ENCODE measurements around the gene CHST15.
"Not testable (repeated sequence)": the region's sequence is repeated elsewhere in the genome, so short reads cannot be mapped to it uniquely, and the experiment has no call there.

Gene CHST15

DNA sequence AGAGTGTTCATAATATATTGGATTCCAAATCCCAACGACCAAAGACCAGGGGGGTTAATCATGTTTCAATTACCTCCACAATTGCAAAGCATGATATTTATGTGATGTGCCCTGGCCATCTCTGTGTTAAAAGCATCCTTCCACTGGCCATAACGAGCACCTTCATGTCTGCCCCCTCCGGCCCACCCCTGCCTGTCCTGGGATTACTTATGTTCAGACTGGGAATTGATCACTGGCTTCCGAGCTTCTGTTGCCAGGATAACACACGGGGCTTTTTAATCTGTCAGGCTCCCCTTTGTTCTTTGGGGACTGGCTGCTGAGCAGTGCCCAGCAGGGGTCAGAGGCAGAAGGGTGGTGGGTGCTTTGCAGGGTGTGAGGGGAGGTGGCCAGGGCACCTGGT lies 13.7 kb upstream of the CHST15 start:
- Histone ChIP-seq H3K4me1 (ENCODE audit: control insufficient read depth, insufficient read depth, low read length) (peaks cover 5% of the 10 kb centered on the region; the same call in 1 of the 2 replicates), H3K27ac (ENCODE audit: low read depth, low read length) (no peak overlapping the region), H3K36me3 (ENCODE audit: control insufficient read depth, insufficient read depth, low read length) (no peaks in the 10 kb centered on the region), H3K27me3 (ENCODE audit: control insufficient read depth, insufficient read depth, low read length) (no peaks in the 10 kb centered on the region), H3K9ac (ENCODE audit: low read length) (no peak overlapping the region), H3K4me3 (ENCODE audit: low read depth, low read length) (no peak overlapping the region), H3K9me3 (ENCODE audit: control insufficient read depth, insufficient read depth, low read depth, low read length) (no peaks in the 10 kb centered on the region)

- Histone ChIP-seq H3K27me3 (ENCODE audit: control insufficient read depth, insufficient read depth, low read length) (no peaks in the 10 kb centered on the region), H3K27ac (ENCODE audit: low read depth, low read length) (no peak overlapping the region), H3K9me3 (ENCODE audit: control insufficient read depth, insufficient read depth, low read depth, low read length) (no peaks in the 10 kb centered on the region), H3K4me1 (ENCODE audit: control insufficient read depth, insufficient read depth, low read length) (peaks cover 5% of the 10 kb centered on the region; the same call in 1 of the 2 replicates), H3K4me3 (ENCODE audit: low read depth, low read length) (no peak overlapping the region), H3K9ac (ENCODE audit: low read length) (no peak overlapping the region), H3K36me3 (ENCODE audit: control insufficient read depth, insufficient read depth, low read length) (no peaks in the 10 kb centered on the region)
Observed at GRCh38 chr10:124106241-124106879, 13.0 kb upstream of the CHST15 start.

GRCh38 chr10:124105594-124105993 lies 12.2 kb upstream of the CHST15 start:
- no peaks in the 10 kb centered on the region for H3K36me3 ChIP-seq (ENCODE audit: control insufficient read depth, insufficient read depth, low read length)
- no peaks in the 10 kb centered on the region for H3K27me3 ChIP-seq (ENCODE audit: control insufficient read depth, insufficient read depth, low read length)
- no peak overlapping the region for H3K4me3 ChIP-seq (ENCODE audit: low read depth, low read length)
- H3K27ac ChIP-seq (ENCODE audit: low read depth, low read length): no peak overlapping the region
- H3K9me3 ChIP-seq (ENCODE audit: control insufficient read depth, insufficient read depth, low read depth, low read length): no peaks in the 10 kb centered on the region
- no peak overlapping the region for H3K9ac ChIP-seq (ENCODE audit: low read length)
- H3K4me1 ChIP-seq (ENCODE audit: control insufficient read depth, insufficient read depth, low read length): peaks cover 5% of the 10 kb centered on the region; the same call in 1 of the 2 replicates

- H3K36me3 ChIP-seq (ENCODE audit: control insufficient read depth, insufficient read depth, low read length): no peaks in the 10 kb centered on the region
- H3K4me3 ChIP-seq (ENCODE audit: low read depth, low read length): no peak overlapping the region
- H3K9me3 ChIP-seq (ENCODE audit: control insufficient read depth, insufficient read depth, low read depth, low read length): no peaks in the 10 kb centered on the region
- H3K4me1 ChIP-seq (ENCODE audit: control insufficient read depth, insufficient read depth, low read length): peaks cover 5% of the 10 kb centered on the region; the same call in 1 of the 2 replicates
- H3K27me3 ChIP-seq (ENCODE audit: control insufficient read depth, insufficient read depth, low read length): no peaks in the 10 kb centered on the region
- no peak overlapping the region for H3K27ac ChIP-seq (ENCODE audit: low read depth, low read length)
- H3K9ac ChIP-seq (ENCODE audit: low read length): no peak overlapping the region
Observed at GRCh38 chr10:124105045-124105444, 11.6 kb upstream of the CHST15 start.

- H3K27ac ChIP-seq (ENCODE audit: low read depth, low read length): no peak overlapping the region
- no peaks in the 10 kb centered on the region for H3K36me3 ChIP-seq (ENCODE audit: control insufficient read depth, insufficient read depth, low read length)
- H3K4me1 ChIP-seq (ENCODE audit: control insufficient read depth, insufficient read depth, low read length): peaks cover 5% of the 10 kb centered on the region; the same call in 1 of the 2 replicates
- no peak overlapping the region for H3K9ac ChIP-seq (ENCODE audit: low read length)
- no peak overlapping the region for H3K4me3 ChIP-seq (ENCODE audit: low read depth, low read length)
- H3K27me3 ChIP-seq (ENCODE audit: control insufficient read depth, insufficient read depth, low read length): no peaks in the 10 kb centered on the region
- H3K9me3 ChIP-seq (ENCODE audit: control insufficient read depth, insufficient read depth, low read depth, low read length): no peaks in the 10 kb centered on the region
Observed at GRCh38 chr10:124104011-124104627, 10.7 kb upstream of the CHST15 start.

DNA sequence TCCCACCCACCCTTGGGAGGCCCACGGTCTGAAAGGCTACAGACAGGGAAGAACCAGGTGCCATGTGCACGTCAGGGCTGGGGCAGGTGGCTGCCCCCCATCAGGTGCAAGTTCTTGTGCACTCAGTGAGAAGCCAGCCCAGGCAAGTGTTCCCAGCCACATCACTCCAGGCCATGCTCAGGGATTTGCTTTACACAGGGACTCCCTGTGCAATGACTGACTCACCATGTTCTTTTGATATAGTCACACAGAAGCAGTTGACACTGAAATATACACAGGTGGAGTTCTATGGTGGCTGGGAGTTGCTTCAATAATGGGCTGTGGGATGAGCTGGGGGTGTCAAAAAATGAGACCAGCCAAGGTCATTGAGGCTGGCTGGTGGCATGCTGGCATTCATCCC lies 8.0 kb upstream of the CHST15 start:
- Histone ChIP-seq H3K27me3 (ENCODE audit: control insufficient read depth, insufficient read depth, low read length) (no peaks in the 10 kb centered on the region), H3K4me3 (ENCODE audit: low read depth, low read length) (no peak overlapping the region), H3K9ac (ENCODE audit: low read length) (no peak overlapping the region), H3K9me3 (ENCODE audit: control insufficient read depth, insufficient read depth, low read depth, low read length) (peaks cover 2% of the 10 kb centered on the region), H3K27ac (ENCODE audit: low read depth, low read length) (no peak overlapping the region), H3K36me3 (ENCODE audit: control insufficient read depth, insufficient read depth, low read length) (no peaks in the 10 kb centered on the region), H3K4me1 (ENCODE audit: control insufficient read depth, insufficient read depth, low read length) (peaks cover 12% of the 10 kb centered on the region; the same call in 1 of the 2 replicates)

DNA sequence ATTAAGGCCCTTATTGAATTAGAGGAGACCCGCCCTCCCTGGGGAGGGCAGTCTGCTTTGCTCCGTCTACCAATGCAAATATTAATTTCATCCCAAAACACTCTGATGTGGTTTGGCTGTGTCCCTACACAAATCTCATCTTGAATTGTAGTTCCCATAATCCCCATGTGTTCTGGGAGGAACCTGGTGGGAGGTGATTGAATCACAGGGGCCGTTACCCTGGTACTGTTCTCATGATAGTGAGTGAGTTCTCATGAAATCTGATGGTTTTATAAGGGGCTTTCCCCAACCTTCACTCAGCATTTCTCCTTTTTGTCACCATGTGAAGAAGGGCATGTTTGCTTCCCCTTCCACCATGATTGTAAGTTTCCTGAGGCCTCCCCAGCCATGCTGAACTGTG lies 7.3 kb upstream of the CHST15 start:
- H3K4me3 ChIP-seq (ENCODE audit: low read depth, low read length); H3K27ac ChIP-seq (ENCODE audit: low read depth, low read length); H3K4me1 ChIP-seq (ENCODE audit: control insufficient read depth, insufficient read depth, low read length); H3K36me3 ChIP-seq (ENCODE audit: control insufficient read depth, insufficient read depth, low read length); H3K9ac ChIP-seq (ENCODE audit: low read length); H3K9me3 ChIP-seq (ENCODE audit: control insufficient read depth, insufficient read depth, low read depth, low read length); H3K27me3 ChIP-seq (ENCODE audit: control insufficient read depth, insufficient read depth, low read length): not testable (repeated sequence)

DNA sequence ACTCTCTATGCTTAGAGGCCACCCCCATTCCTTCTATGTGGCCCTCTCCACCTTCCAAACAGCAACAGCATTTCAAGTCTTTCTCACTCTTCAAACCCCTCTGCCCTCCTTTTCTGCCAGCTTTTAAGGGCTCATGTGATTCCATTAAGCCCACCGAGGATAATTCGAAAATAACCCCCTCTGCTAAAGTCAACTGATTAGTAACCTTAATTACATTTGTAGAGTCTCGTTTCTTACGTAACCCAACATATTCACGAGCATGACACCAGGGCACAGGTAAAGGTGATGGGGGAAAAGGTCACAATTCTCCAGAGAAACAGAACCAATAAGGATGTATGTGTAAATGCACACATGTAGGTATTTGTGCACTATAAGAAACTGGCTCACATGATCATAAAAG lies 6.7 kb upstream of the CHST15 start:
- Histone ChIP-seq H3K9ac (ENCODE audit: low read length) (no peak overlapping the region), H3K9me3 (ENCODE audit: control insufficient read depth, insufficient read depth, low read depth, low read length) (peaks cover 3% of the 10 kb centered on the region), H3K4me3 (ENCODE audit: low read depth, low read length) (no peak overlapping the region), H3K27me3 (ENCODE audit: control insufficient read depth, insufficient read depth, low read length) (no peaks in the 10 kb centered on the region), H3K4me1 (ENCODE audit: control insufficient read depth, insufficient read depth, low read length) (peaks cover 7% of the 10 kb centered on the region; the same call in 1 of the 2 replicates), H3K36me3 (ENCODE audit: control insufficient read depth, insufficient read depth, low read length) (no peaks in the 10 kb centered on the region), H3K27ac (ENCODE audit: low read depth, low read length) (no peak overlapping the region)

GRCh38 chr10:124099604-124100003 lies 6.2 kb upstream of the CHST15 start:
- Histone ChIP-seq H3K4me1 (ENCODE audit: control insufficient read depth, insufficient read depth, low read length) (peaks cover 9% of the 10 kb centered on the region; the same call in 1 of the 2 replicates), H3K36me3 (ENCODE audit: control insufficient read depth, insufficient read depth, low read length) (no peaks in the 10 kb centered on the region), H3K27ac (ENCODE audit: low read depth, low read length) (no peak overlapping the region), H3K9me3 (ENCODE audit: control insufficient read depth, insufficient read depth, low read depth, low read length) (peaks cover 3% of the 10 kb centered on the region), H3K9ac (ENCODE audit: low read length) (no peak overlapping the region), H3K27me3 (ENCODE audit: control insufficient read depth, insufficient read depth, low read length) (0 out of 2 replicates have a peak, but pooled peaks cover under 1% of the 10 kb centered on the region), H3K4me3 (ENCODE audit: low read depth, low read length) (no peak overlapping the region)

- peaks cover 3% of the 10 kb centered on the region for H3K9me3 ChIP-seq (ENCODE audit: control insufficient read depth, insufficient read depth, low read depth, low read length)
Observed at GRCh38 chr10:124098575-124098974, 5.2 kb upstream of the CHST15 start.

GRCh38 chr10:124097883-124098282 lies 4.5 kb upstream of the CHST15 start:
- Histone ChIP-seq H3K27me3 (ENCODE audit: control insufficient read depth, insufficient read depth, low read length) (peaks cover 4% of the 10 kb centered on the region; the same call in 1 of the 2 replicates), H3K27ac (ENCODE audit: low read depth, low read length) (no peak overlapping the region), H3K36me3 (ENCODE audit: control insufficient read depth, insufficient read depth, low read length) (no peaks in the 10 kb centered on the region), H3K4me3 (ENCODE audit: low read depth, low read length) (no peak overlapping the region), H3K4me1 (ENCODE audit: control insufficient read depth, insufficient read depth, low read length) (peaks cover 14% of the 10 kb centered on the region; the same call in 1 of the 2 replicates), H3K9me3 (ENCODE audit: control insufficient read depth, insufficient read depth, low read depth, low read length) (peaks cover 3% of the 10 kb centered on the region), H3K9ac (ENCODE audit: low read length) (no peak overlapping the region)

More at GRCh38 chr10:124098575-124098974, 5.2 kb upstream of the CHST15 start:
- H3K4me1 ChIP-seq (ENCODE audit: control insufficient read depth, insufficient read depth, low read length): peaks cover 14% of the 10 kb centered on the region; the same call in 1 of the 2 replicates
- peaks cover 4% of the 10 kb centered on the region; the same call in 1 of the 2 replicates for H3K27me3 ChIP-seq (ENCODE audit: control insufficient read depth, insufficient read depth, low read length)
- H3K36me3 ChIP-seq (ENCODE audit: control insufficient read depth, insufficient read depth, low read length): no peaks in the 10 kb centered on the region
- H3K9ac ChIP-seq (ENCODE audit: low read length): no peak overlapping the region
- H3K27ac ChIP-seq (ENCODE audit: low read depth, low read length): no peak overlapping the region
- H3K4me3 ChIP-seq (ENCODE audit: low read depth, low read length): no peak overlapping the region

All from HUES6 (cell line).